ENCODE measurements around the gene ASB18. TPM values are rescaled to one million over a fixed set of nuclear protein-coding genes. Genes with fewer than 3 reads are reported as not detected.

The ASB18 gene
- total RNA-seq, 1 donor from 2014 or later = not detected

DNA sequence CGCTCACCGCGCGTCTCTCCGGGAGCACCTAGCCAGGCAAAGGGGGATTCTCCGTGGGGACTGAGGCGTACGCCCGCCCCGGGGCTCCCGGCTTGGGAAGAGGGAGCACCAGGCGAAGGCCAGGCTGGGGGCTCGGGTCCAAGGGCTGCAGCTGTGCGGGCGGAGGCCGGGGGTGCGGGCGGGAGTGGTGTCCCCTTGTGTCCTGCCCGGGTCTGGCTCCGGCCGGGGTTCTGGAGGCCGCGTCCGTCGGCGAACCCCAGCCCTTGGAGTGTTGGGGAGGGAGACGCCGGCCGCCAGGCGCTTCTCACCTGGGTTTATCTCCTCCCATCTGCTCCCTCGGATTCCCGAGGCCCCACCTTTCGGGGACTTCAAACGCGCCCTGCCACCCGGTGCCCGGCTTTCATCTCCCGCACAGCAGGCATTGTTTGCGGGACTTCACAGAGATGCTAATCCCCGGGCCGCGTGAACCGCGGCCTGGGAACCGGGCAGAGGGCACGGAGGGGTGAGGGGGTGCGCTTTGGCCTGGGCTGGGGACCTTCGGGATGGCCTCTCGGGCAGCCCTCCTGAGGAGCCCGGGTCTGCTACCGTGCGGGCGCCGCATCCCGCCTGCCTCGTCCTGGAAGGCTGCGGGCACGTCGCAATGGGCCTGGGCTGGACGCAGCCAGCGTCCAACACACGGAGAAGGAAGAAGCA is 91.0 kb downstream of the ASB18 start:
- H3K4me3 Mint-ChIP-seq = no peak overlapping the region
- H3K27ac Mint-ChIP-seq = no peak overlapping the region
- H3K9me3 Mint-ChIP-seq = no peaks in the 10 kb centered on the region
- peaks cover 30% of the 10 kb centered on the region for H3K4me1 Mint-ChIP-seq (ENCODE audit: unreplicated experiment)
- TF ChIP-seq, protein P1, sequence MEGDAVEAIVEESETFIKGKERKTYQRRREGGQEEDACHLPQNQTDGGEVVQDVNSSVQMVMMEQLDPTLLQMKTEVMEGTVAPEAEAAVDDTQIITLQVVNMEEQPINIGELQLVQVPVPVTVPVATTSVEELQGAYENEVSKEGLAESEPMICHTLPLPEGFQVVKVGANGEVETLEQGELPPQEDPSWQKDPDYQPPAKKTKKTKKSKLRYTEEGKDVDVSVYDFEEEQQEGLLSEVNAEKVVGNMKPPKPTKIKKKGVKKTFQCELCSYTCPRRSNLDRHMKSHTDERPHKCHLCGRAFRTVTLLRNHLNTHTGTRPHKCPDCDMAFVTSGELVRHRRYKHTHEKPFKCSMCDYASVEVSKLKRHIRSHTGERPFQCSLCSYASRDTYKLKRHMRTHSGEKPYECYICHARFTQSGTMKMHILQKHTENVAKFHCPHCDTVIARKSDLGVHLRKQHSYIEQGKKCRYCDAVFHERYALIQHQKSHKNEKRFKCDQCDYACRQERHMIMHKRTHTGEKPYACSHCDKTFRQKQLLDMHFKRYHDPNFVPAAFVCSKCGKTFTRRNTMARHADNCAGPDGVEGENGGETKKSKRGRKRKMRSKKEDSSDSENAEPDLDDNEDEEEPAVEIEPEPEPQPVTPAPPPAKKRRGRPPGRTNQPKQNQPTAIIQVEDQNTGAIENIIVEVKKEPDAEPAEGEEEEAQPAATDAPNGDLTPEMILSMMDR (conservative IDR thresholded peaks at IDR 0.05) = no peak
- DNase-seq (ENCODE audit: extremely low spot score, unreplicated experiment) = no peak
- H3K27me3 Mint-ChIP-seq = peaks cover 87% of the 10 kb centered on the region
- no peaks in the 10 kb centered on the region for H3K36me3 Mint-ChIP-seq

- Mint-ChIP-seq H3K36me3 (no peaks in the 10 kb centered on the region), H3K9me3 (no peaks in the 10 kb centered on the region), H3K27ac (no peak overlapping the region), H3K27me3 (peaks cover 81% of the 10 kb centered on the region), H3K4me3 (peak overlapping the region; percentile 61), H3K4me1 (ENCODE audit: unreplicated experiment) (peaks cover 30% of the 10 kb centered on the region)
- TF ChIP-seq, protein P1 (conservative IDR thresholded peaks at IDR 0.05) = no peak
- no peak for DNase-seq (ENCODE audit: extremely low spot score, unreplicated experiment)
Measured at GRCh38 chr2:236172255-236173035, 91.8 kb downstream of the ASB18 start.

GRCh38 chr2:236171680-236172254 is 92.4 kb downstream of the ASB18 start:
- Mint-ChIP-seq H3K27me3 (peaks cover 82% of the 10 kb centered on the region), H3K4me1 (ENCODE audit: unreplicated experiment) (peaks cover 30% of the 10 kb centered on the region), H3K36me3 (no peaks in the 10 kb centered on the region), H3K4me3 (peak overlapping the region; percentile 61), H3K9me3 (no peaks in the 10 kb centered on the region), H3K27ac (no peak overlapping the region)
- TF ChIP-seq, protein P1 (conservative IDR thresholded peaks at IDR 0.05) = no peak
- DNase-seq (ENCODE audit: extremely low spot score, unreplicated experiment) = no peak

GRCh38 chr2:236171181-236171679 is 93.0 kb downstream of the ASB18 start:
- Mint-ChIP-seq H3K4me3 (peak overlapping the region; percentile 25), H3K36me3 (no peaks in the 10 kb centered on the region), H3K27ac (no peak overlapping the region), H3K27me3 (peaks cover 83% of the 10 kb centered on the region), H3K9me3 (no peaks in the 10 kb centered on the region), H3K4me1 (ENCODE audit: unreplicated experiment) (peaks cover 30% of the 10 kb centered on the region)
- no peak for DNase-seq (ENCODE audit: extremely low spot score, unreplicated experiment)
- TF ChIP-seq, protein P1 (conservative IDR thresholded peaks at IDR 0.05) = no peak

DNA sequence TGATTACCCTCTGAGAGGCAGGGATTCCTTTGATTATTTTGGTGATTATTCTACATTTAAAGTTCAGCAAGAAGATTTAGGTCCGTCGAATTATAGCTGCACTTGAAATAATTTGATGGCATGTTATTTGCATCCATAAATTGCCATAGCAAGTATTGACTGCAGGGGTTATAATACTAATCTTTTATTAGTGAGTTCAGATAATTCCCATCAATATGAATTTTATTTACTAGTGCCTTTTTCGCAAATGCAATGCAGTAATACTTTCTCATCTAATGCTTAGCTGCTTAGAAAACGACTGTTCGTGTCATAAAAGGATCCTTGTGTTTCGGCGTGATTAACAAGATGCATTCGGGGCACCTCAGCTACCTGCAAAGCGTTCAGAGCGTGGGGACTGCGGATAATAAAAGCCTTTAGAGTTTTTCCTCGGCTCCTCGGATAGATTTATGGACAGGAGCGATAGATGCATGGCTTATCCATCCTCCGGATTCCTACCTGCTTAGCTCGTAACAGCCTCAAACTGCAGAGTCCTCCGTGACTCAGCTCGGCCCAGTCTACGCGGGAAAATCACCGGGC is 93.5 kb downstream of the ASB18 start:
- Mint-ChIP-seq H3K27ac (no peak overlapping the region), H3K4me3 (peak overlapping the region; percentile 77), H3K27me3 (peaks cover 83% of the 10 kb centered on the region), H3K36me3 (no peaks in the 10 kb centered on the region), H3K9me3 (no peaks in the 10 kb centered on the region), H3K4me1 (ENCODE audit: unreplicated experiment) (peaks cover 26% of the 10 kb centered on the region)
- TF ChIP-seq, protein P1 (conservative IDR thresholded peaks at IDR 0.05) = no peak
- no peak for DNase-seq (ENCODE audit: extremely low spot score, unreplicated experiment)
